Right lobe of liver (tissue), 6 donors: ENCODE measurements around the gene EYA3. TPM values are rescaled to one million over a fixed set of nuclear protein-coding genes. Genes with fewer than 3 reads are reported as not detected.

Experiments used
- ATAC-seq, 4 donors: fragments of 200-7000 bp; cut with Tn5 transposase; one replicate each; pipeline ENCODE4 v1.9.1; 2020; ENCODE audit warnings: mild to moderate bottlenecking in 4 of 4, moderate library complexity in 4 of 4
- DNase-seq, 3 donors: peaks; one replicate each; pipeline ENCODE4 v3.0.0-alpha.2; 2020
- H3K27ac ChIP-seq, 3 donors: fragments of 200-600 bp; one replicate each; pipeline ENCODE4 v1.8.0; 2022
- H3K27me3 ChIP-seq, 2 donors: fragments of 200-600 bp; one replicate each; pipeline ENCODE4 v1.8.0; 2022
- H3K36me3 ChIP-seq, 4 donors: fragments of 200-600 bp; sonication (generic) in 1 of 4; one replicate each; pipeline versions ENCODE4 v1.5.1 to v1.8.0; 2017 to 2022; ENCODE audit warnings: control low read depth in 1 of 4
- H3K4me1 ChIP-seq, 4 donors: fragments of 200-600 bp; sonication (generic) in 1 of 4; one replicate each; pipeline versions ENCODE4 v1.5.1 to v1.8.0; 2017 to 2022; ENCODE audit warnings: control low read depth in 1 of 4
- H3K4me3 ChIP-seq, 3 donors: fragments of 200-600 bp; one replicate each; pipeline ENCODE4 v1.8.0; 2022
- H3K9me3 ChIP-seq, 4 donors: fragments of 200-600 bp; sonication (generic) in 1 of 4; one replicate each; pipeline versions ENCODE4 v1.5.1 to v1.8.0; 2017 to 2022; ENCODE audit warnings: control low read depth in 1 of 4
- POLR2A ChIP-seq: fragments of 450-650 bp; IDR thresholded peaks from one replicate; pipeline ENCODE4 v1.6.1; 2017; ENCODE audit warnings: antibody characterized with exemption, mild to moderate bottlenecking
- WGBS: methylation state at CpG from one replicate; pipeline ENCODE4 v1.1.6; 2018; ENCODE audit warnings: low coverage, low lambda C conversion rate; ENCODE audit not compliant: insufficient coverage; ENCODE audit errors: missing lambda C conversion rate; 5-methylcytosine and 5-hydroxymethylcytosine counted together
- intact Hi-C, 2 donors: fragments of 100-400 bp; cut with DNase I; formaldehyde crosslinking; loops; one replicate each; pipeline versions ENCODE4 v1.11.2 to v1.14.1; 2022
- small RNA-seq, 2 experiments: library from RNA; depleted of rRNA; stranded (forward); fragments of <200 nt; gene quantifications; one replicate each; pipeline ENCODE3, GENCODE V24; 2016
- total RNA-seq, 6 experiments: library from RNA; depleted of rRNA in 2 of 6; stranded (reverse); fragments of >200 nt in 2 of 6; fragmentation: NEBNext Ultra II Directional in 3 of 6; extraction: Animal tissue kit (Norgen Biotek cat#: 25700) in 3 of 6; gene quantifications; one replicate each; pipeline versions ENCODE4 v1.1.0 to v1.2.4, GENCODE V29; 2016 to 2023
- TF ChIP-seq, protein P1 (sequence below), 4 donors: fragments of 200-600 bp in 3 of 4; fragments of 450-650 bp in 1 of 4; IDR thresholded peaks; one replicate each; pipeline versions ENCODE4 v1.5.1 to v1.8.0; 2016 to 2022; ENCODE audit warnings: antibody characterized with exemption in 4 of 4, mild to moderate bottlenecking in 2 of 4
- donor health status: DM: no; HTN: yes; CAD: no.
- donor health status: DM: no; HTN: no; CAD: no.
- donor health status: DM: no; HTN: no; CAD: no.
- donor health status: DM: no; HTN: yes; CAD: no.
- donor health status: DM: no; HTN: yes; CAD: no.

The EYA3 gene
- total RNA-seq, 6 experiments from 2014 or later: 6.6 to 10.2 (median 7.3) TPM

- intact Hi-C loops: no loop called here
- no peak for TF ChIP-seq POLR2A
- TF ChIP-seq, protein P1, sequence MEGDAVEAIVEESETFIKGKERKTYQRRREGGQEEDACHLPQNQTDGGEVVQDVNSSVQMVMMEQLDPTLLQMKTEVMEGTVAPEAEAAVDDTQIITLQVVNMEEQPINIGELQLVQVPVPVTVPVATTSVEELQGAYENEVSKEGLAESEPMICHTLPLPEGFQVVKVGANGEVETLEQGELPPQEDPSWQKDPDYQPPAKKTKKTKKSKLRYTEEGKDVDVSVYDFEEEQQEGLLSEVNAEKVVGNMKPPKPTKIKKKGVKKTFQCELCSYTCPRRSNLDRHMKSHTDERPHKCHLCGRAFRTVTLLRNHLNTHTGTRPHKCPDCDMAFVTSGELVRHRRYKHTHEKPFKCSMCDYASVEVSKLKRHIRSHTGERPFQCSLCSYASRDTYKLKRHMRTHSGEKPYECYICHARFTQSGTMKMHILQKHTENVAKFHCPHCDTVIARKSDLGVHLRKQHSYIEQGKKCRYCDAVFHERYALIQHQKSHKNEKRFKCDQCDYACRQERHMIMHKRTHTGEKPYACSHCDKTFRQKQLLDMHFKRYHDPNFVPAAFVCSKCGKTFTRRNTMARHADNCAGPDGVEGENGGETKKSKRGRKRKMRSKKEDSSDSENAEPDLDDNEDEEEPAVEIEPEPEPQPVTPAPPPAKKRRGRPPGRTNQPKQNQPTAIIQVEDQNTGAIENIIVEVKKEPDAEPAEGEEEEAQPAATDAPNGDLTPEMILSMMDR (IDR thresholded peaks at IDR 0.05): no peak
- Histone ChIP-seq H3K36me3 (no peaks in the 10 kb centered on the region), H3K4me1 (no peaks in the 10 kb centered on the region), H3K27ac (no peak overlapping the region), H3K27me3 (no peaks in the 10 kb centered on the region), H3K9me3 (no peaks in the 10 kb centered on the region), H3K4me3 (no peak overlapping the region)
- 69% methylated on average over 3 of the region's 3 CpGs for WGBS
- ATAC-seq: peak; percentile 54 to 79 (median 60)
- DNase-seq: no peak
Measured at GRCh38 chr1:27922272-27922671, 166.1 kb downstream of the EYA3 start.

Small RNA genes lying within 50 kb of the gene (small RNA-seq; reads per million reads assigned to genes)
- 0 to 0.39 reads per million in 2 experiments for gene RN7SL559P

Other genes with a start within 250 kb of the EYA3 start
- 10 to 100 TPM in 1 of 6 experiments, 1 to 10 TPM in 5; 3.3 to 14.3 (median 7.6) TPM for gene THEMIS2, start 216.1 kb downstream of the EYA3 start, total RNA-seq
- gene RPA2, start 174.0 kb downstream of the EYA3 start, total RNA-seq: 10 to 100 TPM in 5 of 6 experiments, 1 to 10 TPM in 1; 10.0 to 17.6 (median 11.8) TPM
- gene SMPDL3B, start 153.6 kb downstream of the EYA3 start, total RNA-seq: 1 to 10 TPM in 1 of 6 experiments, under 1 TPM in 3, not detected in 2; 0.14 to 1.1 (median 0.49) TPM
- gene XKR8, start 128.6 kb downstream of the EYA3 start, total RNA-seq: 1 to 10 TPM; 5.5 to 8.7 (median 7.1) TPM
- gene PTAFR, start 88.1 kb upstream of the EYA3 start, total RNA-seq: 1 to 10 TPM in 5 of 6 experiments, under 1 TPM in 1; 0.90 to 5.2 (median 1.9) TPM
- 10 to 100 TPM; 22.2 to 34.4 (median 28.2) TPM for gene DNAJC8, start 144.4 kb upstream of the EYA3 start, total RNA-seq
- 100 to 1,000 TPM in 4 of 6 experiments, 10 to 100 TPM in 2; 86.7 to 315 (median 116) TPM for gene ATP5IF1, start 147.5 kb upstream of the EYA3 start, total RNA-seq
- gene SESN2, start 170.9 kb upstream of the EYA3 start, total RNA-seq: 10 to 100 TPM in 4 of 6 experiments, 1 to 10 TPM in 2; 4.5 to 17.9 (median 14.0) TPM
- gene MED18, start 240.4 kb upstream of the EYA3 start, total RNA-seq: 10 to 100 TPM in 4 of 6 experiments, 1 to 10 TPM in 2; 9.1 to 16.4 (median 11.8) TPM